Medulla oblongata (tissue), 1 donor: ENCODE results near the gene TEX48.

Experiments used
- DNase-seq: peaks from one replicate; pipeline ENCODE4 v3.0.0-alpha.2; 2015; ENCODE audit errors: extremely low spot score

The TEX48 gene

DNA sequence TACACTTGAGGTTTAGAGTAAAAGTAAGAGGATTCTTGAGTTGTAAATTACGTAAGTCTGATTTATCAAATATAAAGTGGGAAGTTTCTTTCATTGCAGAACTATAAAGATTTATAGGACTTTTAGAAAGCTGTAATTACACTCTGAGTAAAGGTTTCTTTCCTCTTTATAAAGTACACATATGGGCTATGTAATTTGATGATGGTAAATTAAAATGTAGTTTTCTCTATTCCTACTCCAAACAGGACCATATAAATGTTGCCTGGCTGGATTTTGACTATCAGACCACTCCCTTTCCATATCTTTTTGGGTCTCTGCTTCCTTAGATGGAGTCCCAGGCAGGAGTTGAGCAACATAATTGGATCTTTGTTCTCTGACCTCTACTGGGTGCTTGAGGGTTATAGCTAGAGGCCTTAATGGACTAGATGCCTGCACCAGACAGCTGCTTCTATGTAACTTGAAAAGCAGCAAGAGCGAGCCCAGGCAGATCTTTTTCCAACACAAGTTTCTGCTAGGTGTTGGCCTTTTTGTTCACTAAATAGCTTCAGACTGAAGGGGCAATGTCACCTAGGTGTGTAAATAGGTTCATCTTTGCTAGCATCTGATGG, 11.4 kb upstream of the TEX48 start:
- no peak for DNase-seq

DNA sequence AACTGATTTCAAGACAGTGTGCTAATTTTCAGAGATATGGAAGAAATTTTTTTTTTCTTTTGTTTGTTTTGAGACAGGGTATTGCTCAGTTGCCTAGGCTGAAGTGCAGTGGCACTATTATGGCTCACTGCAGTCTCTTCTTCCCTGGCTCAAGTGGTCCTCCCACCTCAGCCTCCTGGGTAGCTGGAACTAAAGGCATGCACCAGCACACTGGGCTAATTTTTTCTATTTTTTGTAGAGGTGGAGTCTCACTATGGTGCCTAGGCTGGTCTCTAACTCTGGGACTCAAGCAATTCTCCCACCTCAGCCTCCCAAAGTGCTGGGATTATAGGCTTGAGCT, 9.9 kb upstream of the TEX48 start:
- no peak for DNase-seq

DNA sequence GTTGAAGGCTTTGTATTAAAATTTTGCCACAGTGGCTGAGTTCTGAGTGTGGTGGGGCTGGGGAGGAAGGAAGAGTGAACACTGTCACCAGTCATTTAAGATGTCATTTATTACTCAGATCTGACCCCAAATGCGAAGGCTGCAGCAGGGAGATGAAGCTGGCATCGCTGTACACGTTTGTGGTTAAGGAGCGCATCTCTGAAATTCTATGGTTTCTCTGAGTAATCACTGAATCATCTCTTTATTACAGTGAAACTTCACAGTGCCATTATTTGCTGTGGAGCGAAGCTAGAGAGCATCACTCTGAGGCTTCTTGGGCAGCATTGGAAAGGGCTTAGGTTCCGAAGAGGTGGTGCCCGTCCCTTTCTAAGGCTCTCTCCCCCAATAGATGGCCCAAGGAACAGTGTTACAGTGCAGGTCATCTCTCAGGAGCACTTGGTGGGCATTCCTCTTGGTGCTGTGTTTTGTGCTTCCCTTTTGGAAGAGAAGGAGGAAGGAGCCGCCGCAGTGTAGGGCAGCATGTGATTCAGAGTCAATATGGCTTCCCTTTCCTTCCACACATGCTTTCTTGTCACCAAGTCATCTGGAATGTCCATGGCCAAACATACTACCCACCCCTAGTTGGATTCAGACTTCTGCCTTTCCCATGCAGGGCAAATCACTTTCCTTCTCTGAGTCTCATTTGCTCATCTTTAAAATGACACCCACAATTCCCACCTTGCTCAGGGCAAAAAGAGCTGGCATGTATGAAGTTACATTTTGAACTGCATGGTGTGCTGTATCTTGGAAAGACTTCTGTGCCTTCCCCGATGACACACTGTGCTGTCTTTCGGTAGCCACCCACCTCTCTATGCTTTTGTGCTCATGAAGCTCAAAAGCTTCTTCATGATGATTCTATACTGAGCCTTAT, 9.3 kb upstream of the TEX48 start:
- DNase-seq = no peak

DNA sequence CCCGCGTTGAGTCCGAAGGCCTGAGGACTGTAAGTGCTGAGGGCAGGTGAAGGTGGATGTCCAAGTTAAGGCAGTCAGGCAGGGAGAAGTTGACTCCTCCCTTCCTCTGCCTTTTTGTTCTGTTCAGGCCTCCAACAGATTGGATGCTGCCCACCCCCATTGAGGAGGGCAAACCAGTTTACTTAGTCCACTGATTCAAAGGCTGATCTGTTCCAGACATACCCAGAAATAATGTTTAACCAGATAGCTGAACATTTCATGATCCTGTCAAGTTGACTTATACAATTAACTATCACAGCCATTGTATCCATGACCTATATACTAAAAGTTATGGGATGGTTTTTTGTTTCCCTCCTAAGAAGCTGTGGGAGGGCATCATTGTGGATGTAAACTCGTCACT, 8.3 kb upstream of the TEX48 start:
- DNase-seq = no peak

DNA sequence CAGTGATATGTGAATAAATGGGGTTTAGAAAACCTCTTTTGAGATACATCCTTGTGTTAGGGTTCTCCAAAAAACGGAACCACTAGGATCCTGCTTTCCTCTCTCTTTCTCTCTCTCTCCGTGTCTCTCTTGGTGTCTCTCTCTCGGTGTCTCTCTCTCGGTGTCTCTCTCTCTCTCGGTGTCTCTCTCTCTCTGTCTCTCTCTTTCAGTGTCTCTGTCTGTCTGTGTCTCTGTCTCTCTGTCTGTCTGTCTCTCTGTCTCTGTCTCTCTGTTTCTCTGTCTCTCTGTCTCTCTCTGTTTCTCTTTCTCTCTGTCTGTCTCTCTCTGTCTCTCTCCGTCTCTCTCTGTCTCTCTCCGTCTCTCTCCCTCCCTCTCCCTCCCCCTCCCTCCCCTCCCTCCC, 7.8 kb upstream of the TEX48 start:
- DNase-seq = no peak

DNA sequence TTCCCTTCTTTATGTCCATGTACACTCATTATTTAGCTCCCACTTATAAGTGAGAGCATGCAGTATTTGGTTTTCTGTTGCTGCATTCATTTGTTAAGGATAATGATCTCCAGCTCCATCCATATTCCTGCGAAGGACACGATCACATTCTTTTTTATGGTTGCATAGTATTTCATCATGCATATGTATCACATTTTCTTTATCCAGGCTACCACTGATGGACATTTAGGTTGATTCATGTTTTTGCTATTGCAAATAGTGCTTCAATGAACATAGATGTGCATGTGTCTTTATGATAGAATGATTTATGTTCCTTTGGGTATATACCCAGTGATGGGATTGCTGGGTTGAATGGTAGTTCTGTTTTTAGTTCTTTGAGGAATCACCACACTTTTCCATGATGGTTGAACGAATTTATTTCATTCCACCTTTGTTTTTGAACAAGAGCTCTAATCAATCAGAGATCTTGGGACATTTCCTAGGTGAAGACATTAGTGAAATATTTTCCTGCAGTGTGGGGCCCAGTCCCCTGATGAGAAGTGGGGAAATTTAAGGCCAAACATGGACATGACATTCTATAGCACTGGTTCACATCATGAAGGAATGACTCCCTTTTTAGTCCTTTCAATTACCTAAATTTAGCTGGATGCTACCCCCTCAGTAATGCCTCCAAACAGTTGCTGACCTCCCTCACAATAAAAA, 7.1 kb upstream of the TEX48 start:
- no peak for DNase-seq

DNA sequence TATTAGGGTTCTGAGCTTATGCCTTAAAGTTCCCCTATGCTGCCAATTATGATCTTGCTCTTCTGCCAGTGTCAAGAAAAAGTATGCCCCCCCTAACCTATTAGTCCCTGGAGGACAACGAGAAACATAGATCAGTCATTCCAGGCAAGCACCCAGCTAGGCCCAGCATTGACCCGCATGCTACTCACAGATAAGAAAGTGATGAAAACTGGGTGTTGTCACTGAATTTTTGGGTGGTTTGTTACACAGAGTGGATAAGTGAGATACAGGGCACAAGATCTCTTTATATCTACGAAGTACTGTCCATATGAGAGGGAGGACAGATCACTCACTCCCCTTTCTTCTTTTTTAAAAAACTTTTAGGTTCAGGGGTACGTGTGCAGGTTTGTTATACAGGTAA, 6.4 kb upstream of the TEX48 start:
- no peak for DNase-seq

DNA sequence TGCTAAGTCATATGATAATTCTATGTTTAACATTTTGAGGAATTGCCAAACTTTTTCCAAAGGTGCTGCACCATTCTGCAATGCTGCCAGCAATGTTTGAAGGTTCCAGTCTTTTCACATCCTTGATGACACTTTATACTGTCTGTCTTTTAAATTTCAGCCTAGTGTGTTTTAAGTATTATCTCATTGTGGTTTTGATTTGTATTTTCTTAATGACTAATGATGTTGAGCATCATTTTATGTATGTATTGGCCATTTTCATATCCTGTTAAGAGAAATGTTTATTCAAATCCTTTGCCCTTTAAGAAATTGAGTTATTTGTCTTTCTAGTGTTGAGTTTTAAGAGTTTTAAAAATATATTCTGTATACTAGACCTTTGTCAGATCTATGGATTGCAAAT, 5.0 kb upstream of the TEX48 start:
- DNase-seq = no peak

DNA sequence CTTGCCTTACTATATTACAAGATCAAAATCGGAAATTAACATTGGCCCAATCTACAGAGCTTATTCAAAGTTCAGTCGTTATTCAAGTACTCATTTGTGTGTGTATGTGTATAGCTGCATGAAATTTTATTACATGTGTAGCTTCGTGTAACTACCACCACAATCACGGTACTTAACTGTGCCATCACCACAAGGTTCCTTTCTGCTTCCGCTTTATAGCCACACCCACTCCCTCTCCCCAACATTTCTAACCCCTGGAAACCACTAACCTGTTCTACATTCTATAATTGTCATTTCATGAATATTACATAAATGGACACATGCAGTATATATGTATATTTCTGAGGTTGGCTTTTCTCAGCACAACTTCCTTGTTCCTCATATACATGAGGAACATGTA, 4.0 kb upstream of the TEX48 start:
- no peak for DNase-seq

DNA sequence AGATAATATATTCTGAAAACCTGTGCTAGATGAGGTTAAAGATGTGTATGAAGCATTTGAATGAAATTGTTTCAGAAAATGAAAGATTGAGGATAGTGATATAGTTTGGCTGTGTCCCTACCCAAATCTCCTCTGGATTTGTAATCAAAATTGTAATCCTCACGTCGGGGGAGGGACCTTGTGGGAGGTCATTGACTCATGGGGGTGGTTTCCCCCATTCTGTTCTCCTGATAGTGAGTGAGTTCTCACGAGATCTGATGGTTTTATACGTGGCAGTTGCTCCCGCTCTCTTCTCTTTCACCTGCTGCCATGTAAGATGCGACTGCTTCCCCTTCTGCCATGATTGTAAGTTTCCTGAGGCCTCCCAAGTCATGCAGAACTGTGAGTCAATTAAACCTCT, 2.0 kb upstream of the TEX48 start:
- no peak for DNase-seq

DNA sequence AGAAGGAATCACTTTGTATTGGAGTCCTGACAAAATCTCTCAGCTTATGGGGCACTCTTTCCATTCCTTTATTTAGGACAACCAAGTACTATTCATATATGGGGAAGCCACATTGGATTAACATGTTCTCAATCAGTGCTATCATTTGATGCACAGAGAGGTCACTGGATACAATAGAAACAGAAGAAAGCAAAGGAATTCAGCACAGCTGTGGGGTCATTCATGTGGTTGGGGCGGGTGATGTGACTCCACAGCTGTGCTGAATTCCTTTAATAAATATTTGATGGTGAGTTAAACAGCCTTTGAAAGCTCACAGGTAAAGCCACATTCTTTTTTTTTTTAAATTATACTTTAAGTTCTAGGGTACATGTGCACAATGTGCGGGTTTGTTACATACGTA, 854 bp upstream of the TEX48 start:
- DNase-seq = no peak

DNA sequence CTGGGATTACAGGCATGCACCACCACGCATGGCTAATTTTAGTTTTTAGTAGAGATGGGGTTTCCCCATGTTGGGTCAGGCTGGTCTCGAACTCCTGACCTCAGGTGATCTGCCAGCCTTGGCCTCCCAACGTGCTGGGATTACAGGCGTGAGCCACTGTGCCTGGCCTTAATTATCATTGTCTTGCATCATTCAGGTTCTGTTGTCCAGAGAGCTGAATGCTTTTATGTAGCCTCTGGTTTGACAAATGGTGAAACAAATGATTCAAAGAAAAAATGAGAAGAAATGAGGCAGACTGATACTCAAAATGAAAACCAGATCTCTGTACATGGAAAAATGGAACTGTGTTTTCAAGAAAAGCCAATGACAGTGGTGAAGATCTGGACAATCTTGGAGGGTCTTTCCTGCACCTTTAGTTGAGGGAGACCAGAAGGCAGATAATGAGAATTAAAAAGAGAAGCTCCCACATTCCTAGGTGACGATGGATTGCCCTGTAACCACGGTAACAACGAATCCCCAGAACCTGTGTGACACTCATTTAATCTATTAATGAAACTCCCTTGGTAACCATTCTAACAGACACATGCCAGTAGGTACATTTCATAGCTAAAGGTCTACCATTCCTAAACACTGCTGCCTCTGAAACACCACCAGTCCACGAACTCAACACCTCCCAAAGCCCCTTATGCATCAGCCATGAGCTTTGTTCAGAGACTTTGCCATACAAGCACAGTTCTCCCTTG, 1.6 kb downstream of the TEX48 start:
- DNase-seq = no peak

DNA sequence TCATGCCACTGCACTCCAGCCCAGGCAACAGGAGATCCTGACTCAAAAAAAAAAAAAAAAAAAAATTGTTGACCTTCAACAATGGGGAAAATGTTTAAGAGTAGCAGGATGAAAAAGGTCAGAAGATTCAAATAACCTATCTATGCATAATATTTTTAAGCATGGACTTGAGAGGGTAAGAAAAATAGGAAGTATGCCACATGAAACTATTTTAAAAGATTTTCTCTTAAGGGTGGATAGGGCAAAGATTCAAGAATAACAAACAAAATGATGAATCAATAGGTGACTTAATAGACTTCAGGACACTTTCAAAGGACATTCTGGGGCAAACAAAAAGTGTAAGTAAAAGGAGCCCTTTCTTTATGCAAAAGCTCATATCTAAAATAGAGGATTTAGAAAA, 3.2 kb downstream of the TEX48 start:
- DNase-seq = no peak

DNA sequence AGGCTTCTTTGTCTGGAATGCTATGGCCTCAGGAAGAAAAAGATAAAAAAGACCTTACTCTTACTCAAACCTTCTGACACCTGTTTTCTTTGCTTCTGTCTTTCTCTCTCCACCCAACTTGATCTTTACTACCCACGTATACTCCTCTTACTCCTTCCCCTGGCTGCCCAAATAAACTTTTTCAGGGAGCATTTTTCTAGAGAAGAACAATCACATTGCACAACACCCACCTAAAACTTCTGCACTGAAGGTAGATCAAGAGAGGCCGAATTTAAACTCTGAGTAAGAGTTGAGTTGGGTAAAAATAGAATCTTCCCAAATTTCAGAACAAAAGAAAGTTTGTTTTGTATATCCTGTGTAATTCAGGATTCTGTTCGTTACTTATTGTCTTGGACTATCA, 3.9 kb downstream of the TEX48 start:
- DNase-seq = no peak

DNA sequence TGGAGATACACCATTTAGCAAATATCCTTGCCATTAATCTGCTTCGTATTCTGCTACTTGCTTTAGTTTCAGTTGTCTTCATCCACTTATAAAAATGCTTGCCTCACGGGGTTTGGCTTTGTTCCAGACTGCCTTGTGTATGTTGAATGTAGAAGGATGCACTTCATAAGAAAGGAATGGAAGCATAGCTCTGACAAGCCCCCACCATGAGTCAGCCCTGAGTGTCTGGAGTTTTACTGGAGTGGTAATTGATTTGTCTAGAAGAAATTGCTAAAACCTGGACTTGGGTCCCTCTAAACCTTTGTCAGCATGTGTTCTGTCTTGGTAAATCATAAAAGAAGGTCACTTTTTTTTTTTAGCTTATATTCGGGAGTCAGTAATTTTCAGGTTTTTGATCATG, 4.6 kb downstream of the TEX48 start:
- DNase-seq = no peak

DNA sequence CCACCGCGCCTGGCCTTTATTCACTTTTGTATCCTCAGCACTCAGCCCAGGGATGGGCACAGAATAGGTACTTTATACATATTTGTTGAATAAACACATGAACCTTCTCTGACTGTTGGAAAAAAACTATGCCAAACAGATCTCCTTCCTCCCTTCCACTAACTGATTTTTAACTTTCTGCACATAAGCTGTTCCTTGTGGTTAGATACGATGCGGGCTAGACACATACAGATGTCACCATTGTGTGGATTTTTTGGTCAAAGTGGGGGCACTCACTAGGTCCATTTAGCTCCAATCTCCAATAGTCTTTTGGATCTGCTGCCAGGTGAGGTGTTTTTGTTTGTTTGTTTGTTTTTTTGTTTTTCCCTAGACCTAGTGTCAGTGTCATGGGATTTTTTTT, 5.1 kb downstream of the TEX48 start:
- DNase-seq = no peak

DNA sequence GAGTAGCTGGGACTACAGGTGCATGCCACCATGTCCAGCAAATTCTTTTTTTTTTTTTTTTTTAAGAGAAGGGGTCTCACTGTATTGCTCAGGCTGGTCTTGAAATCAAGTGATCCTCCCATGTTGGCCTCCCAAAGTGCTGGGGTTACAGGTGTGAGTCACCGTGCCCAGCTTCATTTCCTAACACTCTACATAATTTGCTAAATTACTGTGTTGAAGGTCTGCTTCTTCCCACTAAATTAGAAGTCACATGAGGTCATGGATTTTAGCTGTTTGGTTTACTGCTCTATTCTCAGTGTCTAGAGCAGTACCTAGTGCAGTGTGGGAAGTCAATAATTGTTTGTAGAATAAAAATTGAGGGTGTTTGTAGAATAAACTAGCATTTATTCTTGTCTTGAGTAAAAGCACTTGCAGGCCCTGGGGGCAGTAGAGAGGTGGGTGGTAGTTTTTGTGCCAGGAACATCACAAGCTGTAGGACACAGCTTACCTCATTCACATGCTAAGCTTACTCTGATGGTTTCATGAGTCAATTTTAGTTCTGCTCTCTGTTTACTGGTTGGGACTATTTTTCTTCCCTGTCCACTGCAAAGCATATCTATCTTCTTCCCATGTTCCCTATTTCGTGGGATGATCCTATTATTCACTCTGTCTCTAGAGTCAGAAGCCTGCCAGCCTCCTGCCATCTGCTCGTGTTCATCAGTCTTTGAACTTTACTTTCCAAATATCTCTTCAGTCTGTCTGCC, 7.0 kb downstream of the TEX48 start:
- no peak for DNase-seq

DNA sequence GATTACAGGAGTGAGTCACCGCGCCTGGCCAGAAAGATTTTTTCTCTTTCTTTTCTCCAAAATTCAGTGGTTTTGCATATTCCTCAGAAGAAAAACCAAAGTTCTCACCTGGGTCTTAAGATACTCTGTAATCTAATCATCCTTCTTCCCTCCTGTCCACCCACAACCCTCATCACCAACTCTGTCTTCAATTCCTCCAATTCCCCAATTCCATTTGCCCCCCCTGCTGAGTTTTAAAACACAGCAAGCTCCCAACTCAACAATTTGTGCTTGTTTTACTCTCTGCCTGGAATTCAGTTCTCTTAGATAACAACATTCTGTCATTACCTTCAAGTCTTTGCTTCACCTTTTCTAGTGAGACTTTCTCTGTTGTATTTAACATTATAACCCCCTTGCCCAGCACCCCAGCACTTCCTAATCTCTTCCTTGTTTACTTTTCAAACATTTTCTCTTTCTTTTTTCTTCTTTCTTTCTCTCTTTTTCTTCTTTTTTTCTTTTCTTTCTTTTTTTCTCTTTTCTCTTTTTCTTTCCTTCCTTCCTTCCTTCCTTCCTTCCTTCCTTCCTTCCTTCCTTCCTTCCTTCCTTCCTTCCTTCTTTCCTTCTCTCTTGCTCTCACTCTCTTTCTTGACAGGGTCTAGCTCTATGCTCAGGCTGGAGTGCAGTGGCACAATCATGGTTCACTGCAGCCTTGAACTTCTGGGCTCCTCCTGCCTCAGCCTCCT, 7.8 kb downstream of the TEX48 start:
- no peak for DNase-seq

DNA sequence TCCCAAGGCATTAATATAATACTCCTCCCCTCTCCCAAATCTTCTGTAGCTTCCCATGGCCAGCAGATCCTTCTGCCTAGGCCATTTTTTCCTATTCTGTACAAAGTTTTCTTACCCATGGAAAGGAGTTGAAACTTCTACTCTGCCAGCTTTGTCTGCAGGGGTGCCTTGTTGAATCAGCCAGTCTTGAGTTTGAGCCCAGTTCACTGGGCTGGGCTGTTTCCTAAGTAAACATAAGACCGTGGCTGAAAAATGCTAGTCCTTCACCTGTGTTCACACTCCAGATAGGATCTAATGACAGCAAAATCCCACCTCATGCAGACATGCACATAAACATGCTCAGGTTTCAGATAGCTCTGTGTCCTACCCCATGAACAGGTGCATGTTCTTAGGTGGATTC, 10.4 kb downstream of the TEX48 start:
- DNase-seq = no peak

DNA sequence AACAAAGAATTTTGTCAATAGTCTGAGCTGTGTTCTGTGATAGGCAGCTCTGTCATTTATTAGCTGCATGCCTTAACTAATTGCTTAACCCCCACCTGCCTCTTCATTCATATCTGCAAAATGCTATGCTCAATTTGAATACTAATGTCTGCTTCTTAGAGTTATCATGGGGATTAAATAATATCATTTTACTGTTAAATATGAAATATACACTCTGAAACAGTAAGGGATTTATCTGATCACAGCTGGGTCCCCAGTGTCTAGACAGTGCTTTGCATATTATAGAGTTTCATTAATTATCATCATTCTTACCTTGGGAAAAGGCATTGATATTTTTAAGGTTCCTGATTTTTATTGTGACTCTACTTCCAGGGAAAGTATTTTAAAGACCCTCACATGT, 12.0 kb downstream of the TEX48 start:
- DNase-seq = no peak

DNA sequence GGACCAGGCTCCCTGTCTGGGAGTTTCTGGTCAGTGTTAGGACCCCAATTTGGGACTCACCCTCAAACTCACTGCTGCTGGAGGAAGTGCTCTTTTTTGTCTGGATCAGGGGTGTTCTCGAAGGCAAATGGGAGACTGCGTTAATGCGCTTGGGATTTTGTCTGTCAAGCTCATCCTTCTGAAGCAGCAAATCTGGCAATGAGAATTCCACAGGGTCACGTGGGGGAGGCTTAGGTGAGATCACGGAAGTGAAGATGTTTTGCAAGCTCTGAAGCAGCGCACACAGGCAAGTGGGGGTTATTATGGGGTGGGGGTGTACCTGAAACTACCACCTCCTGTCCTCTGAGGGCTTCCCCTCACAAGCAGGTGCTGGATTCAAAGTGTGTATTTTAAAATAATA, 13.8 kb downstream of the TEX48 start:
- DNase-seq = no peak
